HepG2 (cell line): Measurements from ENCODE around the gene INPP4B. TPM values are rescaled to one million over a fixed set of nuclear protein-coding genes. Genes with fewer than 3 reads are reported as not detected.

Experiments
- ATAC-seq: fragments of 200-7000 bp; cut with Tn5 transposase; 3 replicates; pipeline ENCODE4 v1.9.1; 2020; ENCODE audit warnings: mild to moderate bottlenecking, moderate library complexity
- BruUV-seq: library from RNA; stranded (reverse); fragments of 400-500 nt; replicated peaks from 2 replicates; lab custom pipeline; 2021; lab: Mats Ljungman, UMichigan
- CTCF ChIA-PET: fragments of 300-600 bp; formaldehyde crosslinking; extraction: SDS; loops from one replicate; lab custom pipeline; 2021; ENCODE audit warnings: low total read pairs, inconsistent platforms, low intra/inter-chr PET ratio; lab: Yijun Ruan, JAX
- POLR2A ChIA-PET: fragments of 350-600 bp; sonication (Branson Sonifier 250); formaldehyde crosslinking; loops from one replicate; lab custom pipeline; 2020; ENCODE audit warnings: antibody characterized with exemption, inconsistent platforms; lab: Yijun Ruan, JAX
- DNase-seq: peaks from one replicate; pipeline ENCODE4 v3.0.0-alpha.2; 2015; ENCODE audit warnings: low spot score
- FAIRE-seq: peaks from 3 replicates; lab custom pipeline; 2011; peaks lifted over from hg19 to GRCh38; lab: Jason Lieb, UNC
- H2AFZ ChIP-seq: one replicate; pipeline ENCODE4 v1.6.1; 2011; ENCODE audit warnings: low read length, inconsistent platforms
- H3K27ac ChIP-seq: fragments of 300-600 bp; 3 replicates; pipeline ENCODE4 v1.8.0; 2011; ENCODE audit warnings: mixed run types, mild to moderate bottlenecking, mixed read lengths, low read length, inconsistent platforms; ENCODE audit not compliant: insufficient read depth; ENCODE audit errors: extremely low read length
- H3K27me3 ChIP-seq, 2 experiments: fragments of 200-600 bp in 1 of 2; 2 replicates in 1 of 2; 3 replicates in 1 of 2; pipeline versions ENCODE4 v1.6.0 to v1.8.0; 2011; ENCODE audit warnings: low read length in 2 of 2, mild to moderate bottlenecking in 2 of 2, moderate library complexity in 2 of 2, inconsistent platforms in 1 of 2; ENCODE audit not compliant: insufficient read depth in 2 of 2, control insufficient read depth in 1 of 2
- H3K36me3 ChIP-seq, 2 experiments: fragments of 200-600 bp in 1 of 2; replicated peaks in 1 of 2; 2 replicates in 1 of 2; 3 replicates in 1 of 2; pipeline versions ENCODE4 v1.5.1 to v1.8.0; 2011; ENCODE audit warnings: low read length in 2 of 2, inconsistent platforms in 1 of 2; ENCODE audit not compliant: insufficient read depth in 2 of 2, control insufficient read depth in 1 of 2
- H3K4me1 ChIP-seq: 2 replicates; pipeline ENCODE4 v1.5.1; 2012; ENCODE audit warnings: low read length, inconsistent platforms; ENCODE audit not compliant: insufficient read depth
- H3K4me2 ChIP-seq: 2 replicates; pipeline ENCODE4 v1.6.0; 2011; ENCODE audit warnings: low read depth, low read length, inconsistent platforms
- H3K4me3 ChIP-seq, 3 experiments: fragments of 200-600 bp in 1 of 3; sonication (generic), shearing (Covaris generic) in 1 of 3; replicated peaks in 1 of 3; 2 replicates each; pipeline ENCODE4 v1.5.1; 2011 to 2016; ENCODE audit warnings: low read length in 3 of 3, inconsistent platforms in 2 of 3, low read depth in 2 of 3, mild to moderate bottlenecking in 2 of 3, control low read depth in 1 of 3, mixed read lengths in 1 of 3; ENCODE audit not compliant: insufficient read depth in 1 of 3
- H3K79me2 ChIP-seq: one replicate; pipeline ENCODE4 v1.6.1; 2011; ENCODE audit warnings: low read length, inconsistent platforms; ENCODE audit not compliant: insufficient read depth
- H3K9ac ChIP-seq: 2 replicates; pipeline ENCODE4 v1.6.0; 2011; ENCODE audit warnings: mild to moderate bottlenecking, low read depth, low read length, inconsistent platforms; ENCODE audit not compliant: insufficient read depth
- H3K9me3 ChIP-seq: 2 replicates; pipeline ENCODE4 v1.5.1; 2012; ENCODE audit warnings: mild to moderate bottlenecking, low read length
- H4K20me1 ChIP-seq: 2 replicates; pipeline ENCODE4 v1.6.0; 2011; ENCODE audit warnings: inconsistent platforms, mild to moderate bottlenecking, low read length, moderate library complexity; ENCODE audit not compliant: insufficient read depth
- CAMTA2 ChIP-seq: sonication (generic); formaldehyde crosslinking; IDR thresholded peaks from 2 replicates; pipeline ENCODE4 v1.4.0; 2020; ENCODE audit warnings: mild to moderate bottlenecking, missing genetic modification reagents, borderline replicate concordance
- ELF3 ChIP-seq: IDR thresholded peaks from 2 replicates; pipeline ENCODE4 v1.6.1; 2016; ENCODE audit warnings: missing genetic modification reagents, missing compliant biosample characterization
- FOXP1 ChIP-seq, 2 experiments: fragments of 450-650 bp in 1 of 2; IDR thresholded peaks; 2 replicates each; pipeline ENCODE4 v1.6.1; 2017 to 2018; ENCODE audit warnings: antibody characterized with exemption in 1 of 2
- ISX ChIP-seq: sonication (generic); formaldehyde crosslinking; conservative IDR thresholded peaks from 2 replicates; pipeline ENCODE4 v1.5.0; 2020; ENCODE audit warnings: missing genetic modification reagents
- KAT2B ChIP-seq: fragments of 150-350 bp; IDR thresholded peaks from 2 replicates; pipeline ENCODE4 v1.6.1; 2014; ENCODE audit warnings: low read depth, low read length, borderline replicate concordance
- KLF9 ChIP-seq: IDR thresholded peaks from 2 replicates; pipeline ENCODE4 v1.6.1; 2016; ENCODE audit warnings: low read depth
- NCOR1 ChIP-seq: fragments of 200-600 bp; sonication (generic); IDR thresholded peaks from 2 replicates; pipeline ENCODE4 v1.7.0; 2017; ENCODE audit warnings: antibody characterized with exemption, low read length, borderline replicate concordance
- NFE2 ChIP-seq: sonication (generic); formaldehyde crosslinking; IDR thresholded peaks from 2 replicates; pipeline ENCODE4 v1.4.0; 2020; ENCODE audit warnings: missing genetic modification reagents
- PHF21A ChIP-seq: sonication (generic); formaldehyde crosslinking; IDR thresholded peaks from 2 replicates; pipeline ENCODE4 v1.5.0; 2020; ENCODE audit warnings: mild to moderate bottlenecking, missing genetic modification reagents
- PRPF4 ChIP-seq: fragments of 200-400 bp; formaldehyde crosslinking; IDR thresholded peaks from 2 replicates; pipeline ENCODE4 v1.6.1; 2016; ENCODE audit warnings: low read length, low read depth; ENCODE audit not compliant: poor library complexity, severe bottlenecking
- RNF2 ChIP-seq: fragments of 450-650 bp; conservative IDR thresholded peaks from 2 replicates; pipeline ENCODE4 v1.6.1; 2016; ENCODE audit warnings: low read depth
- SALL1 ChIP-seq: sonication (generic); formaldehyde crosslinking; IDR thresholded peaks from 2 replicates; pipeline ENCODE4 v1.8.0; 2022; ENCODE audit warnings: mild to moderate bottlenecking, missing genetic modification reagents
- SMAD3 ChIP-seq: sonication (generic); formaldehyde crosslinking; IDR thresholded peaks from 2 replicates; pipeline ENCODE4 v1.4.0; 2020; ENCODE audit warnings: missing genetic modification reagents
- TMF1 ChIP-seq: sonication (generic); formaldehyde crosslinking; IDR thresholded peaks from 2 replicates; pipeline ENCODE4 v1.8.1; 2022; ENCODE audit warnings: low read depth, missing genetic modification reagents
- ZNF749 ChIP-seq: sonication (generic); formaldehyde crosslinking; IDR thresholded peaks from 2 replicates; pipeline ENCODE4 v1.8.0; 2022; ENCODE audit warnings: mild to moderate bottlenecking, missing genetic modification reagents, moderate library complexity, borderline replicate concordance
- ZNF839 ChIP-seq: sonication (generic); formaldehyde crosslinking; IDR thresholded peaks from 2 replicates; pipeline ENCODE4 v1.4.0; 2020; ENCODE audit warnings: missing genetic modification reagents, mild to moderate bottlenecking, borderline replicate concordance
- WGBS: methylation state at CpG from one replicate; pipeline ENCODE4 v1.1.6; 2017; ENCODE audit warnings: low lambda C conversion rate; 5-methylcytosine and 5-hydroxymethylcytosine counted together
- in situ Hi-C: cut with HindIII; loops from 2 replicates; pipeline ENCODE4 v1.10.0; 2017; ENCODE audit warnings: low pct_unique_long_range_greater_than_20kb; ENCODE audit not compliant: extremely low pct_ligation_motif_present
- intact Hi-C: fragments of 100-400 bp; cut with micrococcal nuclease; formaldehyde crosslinking; loops from one replicate; pipeline ENCODE4 v1.10.0; 2022; ENCODE audit not compliant: unreplicated experiment
- polyA plus RNA-seq, 8 experiments: library from polyadenylated mRNA; depleted of rRNA in 3 of 8; stranded (reverse) in 7 of 8; unstranded in 1 of 8; fragments of >200 nt; fragmentation: Illumina TruSeq in 4 of 8; extraction: Trizol in 4 of 8; gene quantifications; 2 replicates each; pipeline versions ENCODE4 v1.2.1 to v1.2.3, GENCODE V29; 2011 to 2016; ENCODE audit warnings: low read depth in 4 of 8, missing spikeins in 1 of 8, mixed read lengths in 1 of 8; ENCODE audit not compliant: insufficient read depth in 1 of 8
- total RNA-seq, 5 experiments: library from RNA; depleted of rRNA; stranded (reverse); fragments of >200 nt; fragmentation: Illumina TruSeq; extraction: Trizol; gene quantifications; 2 replicates each; pipeline ENCODE4 v1.2.3, GENCODE V29; 2016; ENCODE audit warnings: low read depth in 1 of 5
- TF ChIP-seq, protein P1 (sequence below): sonication (generic); IDR thresholded peaks from 2 replicates; pipeline ENCODE4 v1.6.1; 2016; ENCODE audit warnings: low read depth, borderline replicate concordance
- TF ChIP-seq, protein P2 (sequence below): IDR thresholded peaks from 2 replicates; pipeline ENCODE4 v1.6.1; 2016; ENCODE audit warnings: low read depth, borderline replicate concordance
- TF ChIP-seq, protein P3 (sequence below): sonication (generic); formaldehyde crosslinking; IDR thresholded peaks from 2 replicates; pipeline ENCODE4 v1.9.0; 2021; ENCODE audit warnings: missing genetic modification reagents, borderline replicate concordance

Gene INPP4B
- total and polyA plus RNA-seq, 2 of the 13 experiments (the other 11 are each of a cell fraction or from before 2014, with no cell fraction given): not detected

DNA sequence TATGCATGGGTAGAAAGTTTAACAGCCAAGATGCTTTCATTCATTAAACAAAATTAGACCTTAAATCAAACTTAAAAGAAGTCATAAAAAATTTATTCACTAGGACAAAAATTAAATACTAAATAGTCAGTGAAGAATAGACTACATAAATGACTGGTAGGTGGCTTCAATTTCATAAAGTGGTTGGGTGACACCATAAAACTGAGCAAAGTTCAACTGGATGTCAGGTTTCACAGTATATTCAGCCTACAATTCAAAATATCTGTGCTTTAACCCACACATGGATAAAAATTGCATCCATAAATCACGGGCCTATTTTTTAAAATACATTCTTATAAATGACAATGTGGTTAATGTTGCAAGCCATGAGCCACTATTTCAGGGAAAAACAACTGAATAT lies 627.4 kb downstream of the INPP4B start (continued):
- TF ChIP-seq, protein P1, sequence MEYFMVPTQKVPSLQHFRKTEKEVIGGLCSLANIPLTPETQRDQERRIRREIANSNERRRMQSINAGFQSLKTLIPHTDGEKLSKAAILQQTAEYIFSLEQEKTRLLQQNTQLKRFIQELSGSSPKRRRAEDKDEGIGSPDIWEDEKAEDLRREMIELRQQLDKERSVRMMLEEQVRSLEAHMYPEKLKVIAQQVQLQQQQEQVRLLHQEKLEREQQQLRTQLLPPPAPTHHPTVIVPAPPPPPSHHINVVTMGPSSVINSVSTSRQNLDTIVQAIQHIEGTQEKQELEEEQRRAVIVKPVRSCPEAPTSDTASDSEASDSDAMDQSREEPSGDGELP: no peak
- TF ChIP-seq KLF9 (no peak), PRPF4 (no peak)

DNA sequence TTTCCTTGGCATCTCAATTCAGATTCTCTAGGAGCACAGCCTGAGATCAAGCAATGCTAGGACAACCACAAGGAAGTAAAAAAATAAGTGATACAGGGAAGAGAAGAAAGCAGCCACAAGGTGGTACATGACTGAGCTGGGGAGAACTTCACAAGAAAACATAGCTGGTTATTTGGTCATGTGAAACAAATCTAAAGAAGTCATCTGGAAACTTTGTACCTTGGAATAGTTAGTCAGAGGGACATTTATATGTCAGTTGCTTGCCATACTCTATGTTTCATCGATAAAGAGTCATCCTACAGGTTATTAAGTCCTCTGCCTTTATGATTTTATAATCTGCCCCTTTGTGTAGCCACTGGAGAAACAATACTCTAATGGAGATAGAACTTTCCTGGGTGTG lies 634.7 kb downstream of the INPP4B start:
- FAIRE-seq (no peak), ATAC-seq (no peak), DNase-seq (no peak)
- H3K27me3 ChIP-seq: no peaks in the 10 kb centered on the region
- intact Hi-C loops (no loop called here), in situ Hi-C loops (no loop called here)
- no peak for TF ChIP-seq NFE2 (CRISPR knock-in tag)
- TF ChIP-seq, protein P2, sequence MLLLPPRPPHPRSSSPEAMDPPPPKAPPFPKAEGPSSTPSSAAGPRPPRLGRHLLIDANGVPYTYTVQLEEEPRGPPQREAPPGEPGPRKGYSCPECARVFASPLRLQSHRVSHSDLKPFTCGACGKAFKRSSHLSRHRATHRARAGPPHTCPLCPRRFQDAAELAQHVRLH: no peak
- TF ChIP-seq SALL1 (CRISPR knock-in tag): no peak
- TF ChIP-seq ISX (CRISPR knock-in tag): no peak
- no peak for TF ChIP-seq ELF3 (CRISPR knock-in tag)
- no peak for TF ChIP-seq PHF21A (CRISPR knock-in tag)
- no peak for TF ChIP-seq SMAD3
- no peak for TF ChIP-seq TMF1 (CRISPR knock-in tag)
- TF ChIP-seq CAMTA2: no peak
- no peak for TF ChIP-seq FOXP1 (IDR thresholded peaks at IDR 0.05)
- TF ChIP-seq FOXP1 (CRISPR knock-in tag; IDR thresholded peaks at IDR 0.05): no peak
- no peak for TF ChIP-seq ZNF749 (CRISPR knock-in tag)
- no peak for TF ChIP-seq NCOR1
- no peak for TF ChIP-seq ZNF839 (CRISPR knock-in tag)
- TF ChIP-seq KAT2B: no peak
- no peak for TF ChIP-seq RNF2
- TF ChIP-seq, protein P3, sequence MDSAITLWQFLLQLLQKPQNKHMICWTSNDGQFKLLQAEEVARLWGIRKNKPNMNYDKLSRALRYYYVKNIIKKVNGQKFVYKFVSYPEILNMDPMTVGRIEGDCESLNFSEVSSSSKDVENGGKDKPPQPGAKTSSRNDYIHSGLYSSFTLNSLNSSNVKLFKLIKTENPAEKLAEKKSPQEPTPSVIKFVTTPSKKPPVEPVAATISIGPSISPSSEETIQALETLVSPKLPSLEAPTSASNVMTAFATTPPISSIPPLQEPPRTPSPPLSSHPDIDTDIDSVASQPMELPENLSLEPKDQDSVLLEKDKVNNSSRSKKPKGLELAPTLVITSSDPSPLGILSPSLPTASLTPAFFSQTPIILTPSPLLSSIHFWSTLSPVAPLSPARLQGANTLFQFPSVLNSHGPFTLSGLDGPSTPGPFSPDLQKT (CRISPR knock-in tag): no peak
- H3K4me2 ChIP-seq: no peak overlapping the region
- ChIA-PET CTCF (no interaction called here), POLR2A (no interaction called here)
- H2AFZ ChIP-seq: no peak overlapping the region
- H3K79me2 ChIP-seq: no peaks in the 10 kb centered on the region
- no peaks in the 10 kb centered on the region for H3K36me3 ChIP-seq
- no peaks in the 10 kb centered on the region for H4K20me1 ChIP-seq
- 0% methylated on average over 1 of the region's 1 CpG for WGBS
- H3K4me1 ChIP-seq: no peaks in the 10 kb centered on the region
- H3K4me3 ChIP-seq: no peak overlapping the region
- BruUV-seq: no TSS peak
- no peak overlapping the region for H3K27ac ChIP-seq
- no peaks in the 10 kb centered on the region for H3K9me3 ChIP-seq
- H3K9ac ChIP-seq: no peak overlapping the region
